Erythroblast (primary cell): ENCODE data around the gene B3GALT5.

Experiments
- DNase-seq, 2 experiments: peaks; one replicate each; lab custom pipeline; 2025; lab: John Stamatoyannopoulos, UW
- GATA1 ChIP-seq: IDR thresholded peaks from 2 replicates; pipeline ENCODE4 v1.6.1; 2011; ENCODE audit warnings: low read depth, mild to moderate bottlenecking, control low read depth, low read length, moderate library complexity
- POLR2A ChIP-seq: IDR thresholded peaks from 2 replicates; pipeline ENCODE4 v1.6.1; 2011; ENCODE audit warnings: mild to moderate bottlenecking, low read length

B3GALT5 gene

GRCh38 chr21:39644062-39644560 is 31.4 kb downstream of the B3GALT5 start:
- DNase-seq, result no peak
- TF ChIP-seq GATA1, result no peak
- TF ChIP-seq POLR2A, result no peak

GRCh38 chr21:39645331-39645730 is 32.6 kb downstream of the B3GALT5 start:
- no peak for DNase-seq
- TF ChIP-seq GATA1, result no peak
- no peak for TF ChIP-seq POLR2A

GRCh38 chr21:39647476-39647875 is 34.7 kb downstream of the B3GALT5 start:
- no peak for DNase-seq
- TF ChIP-seq POLR2A (no peak), GATA1 (no peak)

- TF ChIP-seq POLR2A, result no peak
- TF ChIP-seq GATA1, result no peak
- no peak for DNase-seq
Measured at GRCh38 chr21:39648879-39649278, 36.1 kb downstream of the B3GALT5 start.

GRCh38 chr21:39649526-39649925 is 36.8 kb downstream of the B3GALT5 start:
- no peak for DNase-seq
- TF ChIP-seq POLR2A, result no peak
- no peak for TF ChIP-seq GATA1

- no peak for TF ChIP-seq POLR2A
- TF ChIP-seq GATA1, result no peak
- DNase-seq, result no peak
Measured at GRCh38 chr21:39650306-39650705, 37.6 kb downstream of the B3GALT5 start.

GRCh38 chr21:39650801-39651200 is 38.1 kb downstream of the B3GALT5 start:
- no peak for TF ChIP-seq POLR2A
- no peak for TF ChIP-seq GATA1

GRCh38 chr21:39651206-39651605 is 38.5 kb downstream of the B3GALT5 start:
- TF ChIP-seq GATA1 (no peak), POLR2A (no peak)
- DNase-seq, result no peak

More at GRCh38 chr21:39650801-39651200, 38.1 kb downstream of the B3GALT5 start:
- no peak for DNase-seq

- TF ChIP-seq GATA1 (no peak), POLR2A (no peak)
Measured at GRCh38 chr21:39654951-39655350, 42.2 kb downstream of the B3GALT5 start.

GRCh38 chr21:39655589-39655988 is 42.8 kb downstream of the B3GALT5 start:
- no peak for DNase-seq
- TF ChIP-seq GATA1, result no peak
- no peak for TF ChIP-seq POLR2A

More at GRCh38 chr21:39654951-39655350, 42.2 kb downstream of the B3GALT5 start:
- DNase-seq, result no peak

GRCh38 chr21:39656209-39656608 is 43.5 kb downstream of the B3GALT5 start:
- TF ChIP-seq GATA1 (no peak), POLR2A (no peak)
- DNase-seq, result no peak

GRCh38 chr21:39657091-39657689 is 44.5 kb downstream of the B3GALT5 start:
- DNase-seq, result no peak
- TF ChIP-seq GATA1 (no peak), POLR2A (no peak)

GRCh38 chr21:39658066-39658465 is 45.3 kb downstream of the B3GALT5 start:
- TF ChIP-seq GATA1 (no peak), POLR2A (no peak)
- DNase-seq, result no peak

GRCh38 chr21:39659070-39659815 is 46.5 kb downstream of the B3GALT5 start:
- TF ChIP-seq POLR2A, result no peak
- no peak for TF ChIP-seq GATA1
- no peak for DNase-seq
